Activated CD8-positive, alpha-beta memory T cell treated with anti-CD3 and anti-CD28 coated beads, Interleukin-2, amount 50 U/mL, for 24 hours (primary cell): ENCODE measurements around the gene BMP6.
"Not testable (repeated sequence)": the region's sequence is repeated elsewhere in the genome, so short reads cannot be mapped to it uniquely, and the experiment has no call there.

Experiments used
- DNase-seq: peaks from one replicate; pipeline ENCODE4 v3.0.0-alpha.2; 2020; ENCODE audit errors: extremely low read depth

The BMP6 gene

GRCh38 chr6:7883381-7883780 is 157.5 kb downstream of the BMP6 start:
- no peak for DNase-seq

GRCh38 chr6:7886132-7886531 is 160.2 kb downstream of the BMP6 start:
- DNase-seq = no peak

GRCh38 chr6:7887278-7887991 is 161.5 kb downstream of the BMP6 start:
- DNase-seq = no peak

GRCh38 chr6:7888587-7889357 is 162.9 kb downstream of the BMP6 start:
- DNase-seq = no peak

- DNase-seq = no peak
These were observed 165.4 kb downstream of the BMP6 start for GRCh38 chr6:7891078-7891872.

GRCh38 chr6:7892367-7892766 is 166.5 kb downstream of the BMP6 start:
- not testable (repeated sequence) for DNase-seq

- DNase-seq = no peak
These were observed 167.4 kb downstream of the BMP6 start for GRCh38 chr6:7893342-7893741.

- DNase-seq = no peak
These were observed 168.6 kb downstream of the BMP6 start for GRCh38 chr6:7894262-7895124.

GRCh38 chr6:7895125-7895423 is 169.2 kb downstream of the BMP6 start:
- no peak for DNase-seq

- DNase-seq = no peak
These were observed 170.6 kb downstream of the BMP6 start for GRCh38 chr6:7896465-7896987.

GRCh38 chr6:7897461-7898192 is 171.7 kb downstream of the BMP6 start:
- no peak for DNase-seq

- DNase-seq = not testable (repeated sequence)
These were observed 172.3 kb downstream of the BMP6 start for GRCh38 chr6:7898193-7898586.

- DNase-seq = no peak
These were observed 173.4 kb downstream of the BMP6 start for GRCh38 chr6:7899101-7899888.

- no peak for DNase-seq
These were observed 174.0 kb downstream of the BMP6 start for GRCh38 chr6:7899889-7900213.

GRCh38 chr6:7900621-7901020 is 174.7 kb downstream of the BMP6 start:
- no peak for DNase-seq

GRCh38 chr6:7901056-7901455 is 175.2 kb downstream of the BMP6 start:
- no peak for DNase-seq

GRCh38 chr6:7901780-7902179 is 175.9 kb downstream of the BMP6 start:
- DNase-seq = no peak

- DNase-seq = no peak
These were observed 176.3 kb downstream of the BMP6 start for GRCh38 chr6:7902221-7902620.

- no peak for DNase-seq
These were observed 177.0 kb downstream of the BMP6 start for GRCh38 chr6:7902867-7903266.

GRCh38 chr6:7903673-7904072 is 177.8 kb downstream of the BMP6 start:
- no peak for DNase-seq
